HEK293T (cell line): Measurements from ENCODE around the gene CHCHD1.

Experiments
- ARNT ChIP-seq: fragments of 450-650 bp; IDR thresholded peaks from 2 replicates; pipeline ENCODE4 v1.6.1; 2017; ENCODE audit warnings: mild to moderate bottlenecking
- FOXK2 ChIP-seq: fragments of 450-650 bp; IDR thresholded peaks from 2 replicates; pipeline ENCODE4 v1.6.1; 2016; ENCODE audit warnings: mild to moderate bottlenecking
- LEF1 ChIP-seq: fragments of 450-650 bp; IDR thresholded peaks from 2 replicates; pipeline ENCODE4 v1.6.1; 2017; ENCODE audit warnings: mild to moderate bottlenecking, borderline replicate concordance
- SUZ12 ChIP-seq: fragments of 450-650 bp; IDR thresholded peaks from 2 replicates; pipeline ENCODE4 v1.6.1; 2016; ENCODE audit warnings: mild to moderate bottlenecking
- TF ChIP-seq, protein P1 (sequence below): fragments of 450-650 bp; IDR thresholded peaks from 2 replicates; pipeline ENCODE4 v1.6.1; 2016

DNA sequence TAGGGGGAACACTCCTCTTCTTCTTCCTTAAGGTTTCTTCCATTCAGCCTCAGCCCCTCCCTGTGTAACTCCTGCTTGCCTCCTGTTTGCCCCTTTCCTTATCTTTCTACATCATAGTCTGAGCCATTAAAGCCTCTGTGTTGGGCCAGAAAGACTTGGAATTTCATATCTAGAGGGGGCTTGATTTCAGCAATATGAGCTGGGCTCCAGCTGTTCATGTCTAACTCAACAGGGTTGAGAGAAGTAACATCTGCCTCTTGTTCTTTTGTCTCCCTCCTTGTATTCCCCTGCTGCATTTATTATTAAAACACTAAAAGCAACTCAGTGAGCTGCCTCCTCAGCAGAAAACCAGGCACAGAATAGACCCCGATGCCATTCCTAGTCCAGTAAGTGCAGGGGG is 20.1 kb upstream of the CHCHD1 start:
- TF ChIP-seq FOXK2: no peak
- no peak for TF ChIP-seq LEF1
- no peak for TF ChIP-seq SUZ12
- TF ChIP-seq, protein P1, sequence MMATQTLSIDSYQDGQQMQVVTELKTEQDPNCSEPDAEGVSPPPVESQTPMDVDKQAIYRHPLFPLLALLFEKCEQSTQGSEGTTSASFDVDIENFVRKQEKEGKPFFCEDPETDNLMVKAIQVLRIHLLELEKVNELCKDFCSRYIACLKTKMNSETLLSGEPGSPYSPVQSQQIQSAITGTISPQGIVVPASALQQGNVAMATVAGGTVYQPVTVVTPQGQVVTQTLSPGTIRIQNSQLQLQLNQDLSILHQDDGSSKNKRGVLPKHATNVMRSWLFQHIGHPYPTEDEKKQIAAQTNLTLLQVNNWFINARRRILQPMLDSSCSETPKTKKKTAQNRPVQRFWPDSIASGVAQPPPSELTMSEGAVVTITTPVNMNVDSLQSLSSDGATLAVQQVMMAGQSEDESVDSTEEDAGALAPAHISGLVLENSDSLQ: no peak
- TF ChIP-seq ARNT: no peak
